Measurements from ENCODE around the gene AKR1D1. TPM values are rescaled to one million over a fixed set of nuclear protein-coding genes. Genes with fewer than 3 reads are reported as not detected.
"Not testable (repeated sequence)": the region's sequence is repeated elsewhere in the genome, so short reads cannot be mapped to it uniquely, and the experiment has no call there.

AKR1D1 gene
- total RNA-seq, 2 donors from 2014 or later: not detected

DNA sequence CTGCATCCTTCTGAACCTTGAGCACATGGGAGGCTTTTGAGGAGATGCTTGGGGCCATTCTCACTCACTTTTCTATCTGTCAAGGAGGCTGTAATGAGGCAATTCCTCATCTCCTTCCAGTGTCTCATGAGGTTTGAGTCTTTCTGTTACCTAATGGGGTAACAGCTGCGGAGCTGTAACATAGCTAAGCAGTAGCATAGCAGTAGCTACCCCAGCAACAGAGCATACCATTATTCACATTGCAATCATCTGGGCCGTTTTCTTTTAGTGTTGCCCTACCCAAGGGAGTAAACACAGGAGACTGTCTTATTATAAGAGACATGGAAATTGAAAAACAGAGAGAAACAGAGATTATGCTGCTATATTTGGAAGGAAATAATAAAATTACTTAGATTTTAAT is 68.7 kb downstream of the AKR1D1 start:
- DNase-seq (ENCODE audit: low spot score): no peak
- no peak for ATAC-seq (ENCODE audit: insufficient number of reproducible peaks, low FRiP score, low read depth)
- TF ChIP-seq, protein P1, sequence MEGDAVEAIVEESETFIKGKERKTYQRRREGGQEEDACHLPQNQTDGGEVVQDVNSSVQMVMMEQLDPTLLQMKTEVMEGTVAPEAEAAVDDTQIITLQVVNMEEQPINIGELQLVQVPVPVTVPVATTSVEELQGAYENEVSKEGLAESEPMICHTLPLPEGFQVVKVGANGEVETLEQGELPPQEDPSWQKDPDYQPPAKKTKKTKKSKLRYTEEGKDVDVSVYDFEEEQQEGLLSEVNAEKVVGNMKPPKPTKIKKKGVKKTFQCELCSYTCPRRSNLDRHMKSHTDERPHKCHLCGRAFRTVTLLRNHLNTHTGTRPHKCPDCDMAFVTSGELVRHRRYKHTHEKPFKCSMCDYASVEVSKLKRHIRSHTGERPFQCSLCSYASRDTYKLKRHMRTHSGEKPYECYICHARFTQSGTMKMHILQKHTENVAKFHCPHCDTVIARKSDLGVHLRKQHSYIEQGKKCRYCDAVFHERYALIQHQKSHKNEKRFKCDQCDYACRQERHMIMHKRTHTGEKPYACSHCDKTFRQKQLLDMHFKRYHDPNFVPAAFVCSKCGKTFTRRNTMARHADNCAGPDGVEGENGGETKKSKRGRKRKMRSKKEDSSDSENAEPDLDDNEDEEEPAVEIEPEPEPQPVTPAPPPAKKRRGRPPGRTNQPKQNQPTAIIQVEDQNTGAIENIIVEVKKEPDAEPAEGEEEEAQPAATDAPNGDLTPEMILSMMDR (IDR thresholded peaks at IDR 0.05): no peak
- Histone ChIP-seq H3K4me3 (no peak overlapping the region), H3K4me1 (ENCODE audit: control insufficient read depth in 1 of 2, low read depth in 2 of 2) (no peaks in the 10 kb centered on the region), H3K9me3 (no peaks in the 10 kb centered on the region), H3K36me3 (no peaks in the 10 kb centered on the region), H3K27ac (no peak overlapping the region), H3K27me3 (replicated peaks; ENCODE audit: insufficient read depth) (no peaks in the 10 kb centered on the region)

DNA sequence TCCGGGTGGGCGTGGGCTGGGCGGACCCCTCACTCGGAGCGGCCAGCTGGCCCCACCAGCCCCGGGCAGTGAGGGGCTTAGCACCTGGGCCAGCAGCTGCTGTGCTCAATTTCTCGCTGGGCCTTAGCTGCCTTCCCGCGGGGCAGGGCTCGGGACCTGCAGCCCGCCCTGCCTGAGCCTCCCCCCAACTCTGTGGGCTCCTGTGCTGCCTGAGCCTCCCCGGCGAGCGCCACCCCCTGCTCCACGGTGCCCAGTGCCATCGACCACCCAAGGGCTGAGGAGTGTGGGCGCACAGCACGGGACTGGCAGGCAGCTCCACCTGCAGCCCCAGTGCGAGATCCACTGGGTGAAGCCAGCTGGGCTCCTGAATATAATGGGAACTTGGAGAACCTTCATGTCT is 70.0 kb downstream of the AKR1D1 start:
- not testable (repeated sequence) for ATAC-seq (ENCODE audit: insufficient number of reproducible peaks, low FRiP score, low read depth); H3K27ac ChIP-seq; H3K4me1 ChIP-seq (ENCODE audit: control insufficient read depth in 1 of 2, low read depth in 2 of 2); H3K27me3 ChIP-seq (replicated peaks; ENCODE audit: insufficient read depth); H3K9me3 ChIP-seq; DNase-seq (ENCODE audit: low spot score); H3K4me3 ChIP-seq; H3K36me3 ChIP-seq

DNA sequence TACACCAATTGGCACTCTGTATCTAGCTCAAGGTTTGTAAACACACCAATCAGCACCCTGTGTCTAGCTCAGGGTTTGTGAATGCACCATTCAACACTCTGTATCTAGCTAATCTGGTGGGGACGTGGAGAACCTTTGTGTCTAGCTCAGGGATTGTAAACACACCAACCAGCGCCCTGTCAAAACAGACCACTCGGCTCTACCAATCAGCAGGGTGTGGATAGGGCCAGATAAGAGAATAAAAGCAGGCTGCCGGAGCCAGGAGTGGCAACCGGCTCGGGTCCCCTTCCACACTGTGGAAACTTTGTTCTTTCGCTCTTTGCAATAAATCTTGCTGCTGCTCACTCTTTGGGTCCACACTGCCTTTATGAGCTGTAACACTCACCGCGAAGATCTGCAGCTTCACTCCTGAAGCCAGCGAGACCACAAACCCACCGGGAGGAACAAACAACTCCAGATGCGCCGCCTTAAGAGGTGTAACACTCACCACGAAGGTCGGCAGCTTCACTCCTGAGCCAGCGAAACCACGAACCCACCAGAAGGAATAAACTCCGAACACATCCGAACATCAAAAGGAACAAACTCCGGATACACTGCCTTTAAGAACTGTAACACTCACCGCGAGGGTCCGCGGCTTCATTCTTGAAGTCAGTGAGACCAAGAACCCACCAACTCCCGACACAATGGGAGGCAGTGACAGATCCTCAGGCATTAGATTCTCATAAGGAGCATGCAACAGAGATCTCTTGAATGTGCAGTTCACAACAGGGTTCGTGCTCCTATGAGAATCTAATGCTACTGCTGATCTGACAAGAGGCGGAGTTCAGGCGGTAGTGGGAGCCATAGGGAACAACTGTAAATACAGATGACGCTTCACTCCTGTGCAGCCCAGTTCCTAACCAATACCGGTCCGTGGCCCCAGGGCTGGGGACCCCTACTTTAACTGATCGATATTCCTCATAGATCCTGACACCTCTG is 70.8 kb downstream of the AKR1D1 start:
- not testable (repeated sequence) for ATAC-seq (ENCODE audit: insufficient number of reproducible peaks, low FRiP score, low read depth); H3K9me3 ChIP-seq; H3K27me3 ChIP-seq (replicated peaks; ENCODE audit: insufficient read depth); H3K4me1 ChIP-seq (ENCODE audit: control insufficient read depth in 1 of 2, low read depth in 2 of 2); H3K27ac ChIP-seq; H3K36me3 ChIP-seq; H3K4me3 ChIP-seq; DNase-seq (ENCODE audit: low spot score)

DNA sequence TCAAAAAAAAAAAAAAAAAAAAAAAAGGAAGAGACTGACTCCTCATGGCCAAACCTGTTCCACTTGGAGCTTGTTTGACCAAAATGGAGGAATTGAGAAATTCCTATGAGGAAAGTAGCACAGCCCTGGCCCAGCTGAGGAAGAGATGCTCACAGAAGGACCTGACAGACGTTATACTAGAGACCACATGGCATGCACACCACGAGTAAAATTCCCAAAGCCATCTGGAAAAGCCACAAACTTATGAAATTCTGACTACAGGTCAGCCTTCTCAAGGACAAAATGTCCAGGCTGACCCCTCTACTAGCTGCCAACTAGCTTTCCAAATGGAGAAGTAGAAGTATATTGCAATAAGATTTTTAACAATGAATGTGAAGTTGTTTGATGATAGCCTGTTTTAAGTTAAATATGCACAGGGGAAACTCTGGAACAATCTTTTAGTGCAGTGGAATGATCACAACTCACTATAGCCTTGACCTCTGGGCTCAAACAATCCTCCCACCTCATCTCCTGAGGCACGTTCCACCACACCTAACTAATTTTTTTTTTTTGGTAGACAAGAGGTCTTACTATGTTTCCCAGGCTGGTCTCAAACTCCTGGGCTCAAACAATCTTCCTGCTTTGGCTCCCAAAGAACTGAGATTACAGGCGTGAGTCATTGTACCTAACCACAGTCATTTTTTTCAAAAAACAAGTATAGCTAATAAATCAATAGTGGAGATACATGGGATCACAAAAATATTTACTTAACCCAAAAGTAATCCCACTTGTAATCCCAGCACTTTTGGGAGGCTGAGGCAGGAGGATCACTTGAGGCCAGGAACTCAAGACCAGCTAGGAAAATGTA is 75.7 kb downstream of the AKR1D1 start:
- H3K9me3 ChIP-seq: no peaks in the 10 kb centered on the region
- H3K27me3 ChIP-seq (replicated peaks; ENCODE audit: insufficient read depth): no peaks in the 10 kb centered on the region
- no peak overlapping the region for H3K4me3 ChIP-seq
- no peak for ATAC-seq (ENCODE audit: insufficient number of reproducible peaks, low FRiP score, low read depth)
- H3K4me1 ChIP-seq (ENCODE audit: control insufficient read depth in 1 of 2, low read depth in 2 of 2): no peaks in the 10 kb centered on the region
- TF ChIP-seq, protein P1 (IDR thresholded peaks at IDR 0.05): no peak
- no peaks in the 10 kb centered on the region for H3K36me3 ChIP-seq
- no peak overlapping the region for H3K27ac ChIP-seq
- no peak for DNase-seq (ENCODE audit: low spot score)

DNA sequence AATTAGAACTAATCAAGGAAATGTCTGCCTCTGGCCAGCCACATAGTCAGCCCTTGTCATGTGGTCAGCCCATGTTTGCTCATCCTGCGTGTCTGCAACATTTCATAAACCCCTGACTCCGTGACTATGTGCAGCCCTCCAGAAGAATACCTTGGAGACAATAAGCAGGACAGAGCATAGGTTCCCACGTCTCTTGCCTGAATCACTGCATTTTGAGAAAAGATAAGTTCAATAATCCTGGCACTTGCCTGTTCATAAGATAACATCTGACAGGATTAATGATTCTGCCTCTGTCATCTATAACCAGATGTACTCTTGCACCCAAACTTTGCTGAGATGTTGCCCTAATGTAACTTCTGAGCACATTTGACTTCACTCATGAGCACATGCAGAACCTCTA is 78.4 kb downstream of the AKR1D1 start:
- Histone ChIP-seq H3K27me3 (replicated peaks; ENCODE audit: insufficient read depth) (no peaks in the 10 kb centered on the region), H3K4me1 (ENCODE audit: control insufficient read depth in 1 of 2, low read depth in 2 of 2) (no peaks in the 10 kb centered on the region), H3K27ac (no peak overlapping the region), H3K36me3 (no peaks in the 10 kb centered on the region), H3K9me3 (no peaks in the 10 kb centered on the region), H3K4me3 (no peak overlapping the region)
- ATAC-seq (ENCODE audit: insufficient number of reproducible peaks, low FRiP score, low read depth) (no peak), DNase-seq (ENCODE audit: low spot score) (no peak)
- TF ChIP-seq, protein P1 (IDR thresholded peaks at IDR 0.05): no peak

DNA sequence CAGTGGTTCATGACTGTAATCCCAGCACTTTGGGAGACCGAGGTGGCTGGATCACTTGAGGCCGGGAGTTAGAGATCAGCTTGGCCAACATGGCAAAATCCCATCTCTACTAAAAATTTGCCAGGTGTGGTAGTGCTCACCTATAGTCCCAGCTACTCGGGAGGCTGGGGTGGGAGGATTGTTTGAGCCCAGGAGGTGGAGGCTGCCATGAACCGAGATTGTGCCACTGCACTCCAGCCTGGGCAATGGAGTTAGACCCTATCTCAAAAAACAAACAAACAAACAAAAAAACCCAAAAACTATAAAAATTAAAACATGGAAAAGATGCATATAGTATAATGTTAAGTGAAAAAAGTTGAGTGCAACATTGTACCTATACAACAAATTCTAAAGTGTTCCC is 81.4 kb downstream of the AKR1D1 start:
- Histone ChIP-seq H3K36me3 (no peaks in the 10 kb centered on the region), H3K4me3 (no peak overlapping the region), H3K27me3 (replicated peaks; ENCODE audit: insufficient read depth) (no peaks in the 10 kb centered on the region), H3K9me3 (no peaks in the 10 kb centered on the region), H3K4me1 (ENCODE audit: control insufficient read depth in 1 of 2, low read depth in 2 of 2) (no peaks in the 10 kb centered on the region), H3K27ac (no peak overlapping the region)
- TF ChIP-seq, protein P1 (IDR thresholded peaks at IDR 0.05): no peak
- DNase-seq (ENCODE audit: low spot score): no peak
- no peak for ATAC-seq (ENCODE audit: insufficient number of reproducible peaks, low FRiP score, low read depth)

Measured in thoracic aorta (tissue), 2 donors.